Measurements from ENCODE around the gene MED13L. TPM values are rescaled to one million over a fixed set of nuclear protein-coding genes. Genes with fewer than 3 reads are reported as not detected.

The MED13L gene
- total and polyA plus RNA-seq, 2 of the 8 experiments (the other 6 are each of a cell fraction or from before 2014, with no cell fraction given) = 15.9 to 51.7 TPM

DNA sequence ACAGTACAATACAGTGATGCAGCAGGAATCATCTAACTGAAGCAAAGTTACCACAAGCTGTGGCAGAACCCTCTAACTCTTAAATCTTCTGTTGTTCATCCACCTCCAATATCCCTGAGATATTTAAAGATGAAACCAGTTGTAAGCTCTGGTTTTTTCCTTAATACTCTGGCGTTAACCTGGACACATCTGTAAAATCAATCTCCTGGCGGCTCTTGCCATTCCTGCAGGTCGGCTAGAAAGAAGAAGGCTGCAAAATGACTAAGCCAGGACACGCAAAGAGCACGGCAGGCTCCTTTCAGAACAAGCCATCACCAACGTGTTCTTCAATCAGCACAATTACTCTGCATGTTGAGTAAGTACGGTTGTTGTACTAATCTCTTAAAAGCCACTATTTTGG is 309.3 kb downstream of the MED13L start (continued):
- TF ChIP-seq, protein P1, sequence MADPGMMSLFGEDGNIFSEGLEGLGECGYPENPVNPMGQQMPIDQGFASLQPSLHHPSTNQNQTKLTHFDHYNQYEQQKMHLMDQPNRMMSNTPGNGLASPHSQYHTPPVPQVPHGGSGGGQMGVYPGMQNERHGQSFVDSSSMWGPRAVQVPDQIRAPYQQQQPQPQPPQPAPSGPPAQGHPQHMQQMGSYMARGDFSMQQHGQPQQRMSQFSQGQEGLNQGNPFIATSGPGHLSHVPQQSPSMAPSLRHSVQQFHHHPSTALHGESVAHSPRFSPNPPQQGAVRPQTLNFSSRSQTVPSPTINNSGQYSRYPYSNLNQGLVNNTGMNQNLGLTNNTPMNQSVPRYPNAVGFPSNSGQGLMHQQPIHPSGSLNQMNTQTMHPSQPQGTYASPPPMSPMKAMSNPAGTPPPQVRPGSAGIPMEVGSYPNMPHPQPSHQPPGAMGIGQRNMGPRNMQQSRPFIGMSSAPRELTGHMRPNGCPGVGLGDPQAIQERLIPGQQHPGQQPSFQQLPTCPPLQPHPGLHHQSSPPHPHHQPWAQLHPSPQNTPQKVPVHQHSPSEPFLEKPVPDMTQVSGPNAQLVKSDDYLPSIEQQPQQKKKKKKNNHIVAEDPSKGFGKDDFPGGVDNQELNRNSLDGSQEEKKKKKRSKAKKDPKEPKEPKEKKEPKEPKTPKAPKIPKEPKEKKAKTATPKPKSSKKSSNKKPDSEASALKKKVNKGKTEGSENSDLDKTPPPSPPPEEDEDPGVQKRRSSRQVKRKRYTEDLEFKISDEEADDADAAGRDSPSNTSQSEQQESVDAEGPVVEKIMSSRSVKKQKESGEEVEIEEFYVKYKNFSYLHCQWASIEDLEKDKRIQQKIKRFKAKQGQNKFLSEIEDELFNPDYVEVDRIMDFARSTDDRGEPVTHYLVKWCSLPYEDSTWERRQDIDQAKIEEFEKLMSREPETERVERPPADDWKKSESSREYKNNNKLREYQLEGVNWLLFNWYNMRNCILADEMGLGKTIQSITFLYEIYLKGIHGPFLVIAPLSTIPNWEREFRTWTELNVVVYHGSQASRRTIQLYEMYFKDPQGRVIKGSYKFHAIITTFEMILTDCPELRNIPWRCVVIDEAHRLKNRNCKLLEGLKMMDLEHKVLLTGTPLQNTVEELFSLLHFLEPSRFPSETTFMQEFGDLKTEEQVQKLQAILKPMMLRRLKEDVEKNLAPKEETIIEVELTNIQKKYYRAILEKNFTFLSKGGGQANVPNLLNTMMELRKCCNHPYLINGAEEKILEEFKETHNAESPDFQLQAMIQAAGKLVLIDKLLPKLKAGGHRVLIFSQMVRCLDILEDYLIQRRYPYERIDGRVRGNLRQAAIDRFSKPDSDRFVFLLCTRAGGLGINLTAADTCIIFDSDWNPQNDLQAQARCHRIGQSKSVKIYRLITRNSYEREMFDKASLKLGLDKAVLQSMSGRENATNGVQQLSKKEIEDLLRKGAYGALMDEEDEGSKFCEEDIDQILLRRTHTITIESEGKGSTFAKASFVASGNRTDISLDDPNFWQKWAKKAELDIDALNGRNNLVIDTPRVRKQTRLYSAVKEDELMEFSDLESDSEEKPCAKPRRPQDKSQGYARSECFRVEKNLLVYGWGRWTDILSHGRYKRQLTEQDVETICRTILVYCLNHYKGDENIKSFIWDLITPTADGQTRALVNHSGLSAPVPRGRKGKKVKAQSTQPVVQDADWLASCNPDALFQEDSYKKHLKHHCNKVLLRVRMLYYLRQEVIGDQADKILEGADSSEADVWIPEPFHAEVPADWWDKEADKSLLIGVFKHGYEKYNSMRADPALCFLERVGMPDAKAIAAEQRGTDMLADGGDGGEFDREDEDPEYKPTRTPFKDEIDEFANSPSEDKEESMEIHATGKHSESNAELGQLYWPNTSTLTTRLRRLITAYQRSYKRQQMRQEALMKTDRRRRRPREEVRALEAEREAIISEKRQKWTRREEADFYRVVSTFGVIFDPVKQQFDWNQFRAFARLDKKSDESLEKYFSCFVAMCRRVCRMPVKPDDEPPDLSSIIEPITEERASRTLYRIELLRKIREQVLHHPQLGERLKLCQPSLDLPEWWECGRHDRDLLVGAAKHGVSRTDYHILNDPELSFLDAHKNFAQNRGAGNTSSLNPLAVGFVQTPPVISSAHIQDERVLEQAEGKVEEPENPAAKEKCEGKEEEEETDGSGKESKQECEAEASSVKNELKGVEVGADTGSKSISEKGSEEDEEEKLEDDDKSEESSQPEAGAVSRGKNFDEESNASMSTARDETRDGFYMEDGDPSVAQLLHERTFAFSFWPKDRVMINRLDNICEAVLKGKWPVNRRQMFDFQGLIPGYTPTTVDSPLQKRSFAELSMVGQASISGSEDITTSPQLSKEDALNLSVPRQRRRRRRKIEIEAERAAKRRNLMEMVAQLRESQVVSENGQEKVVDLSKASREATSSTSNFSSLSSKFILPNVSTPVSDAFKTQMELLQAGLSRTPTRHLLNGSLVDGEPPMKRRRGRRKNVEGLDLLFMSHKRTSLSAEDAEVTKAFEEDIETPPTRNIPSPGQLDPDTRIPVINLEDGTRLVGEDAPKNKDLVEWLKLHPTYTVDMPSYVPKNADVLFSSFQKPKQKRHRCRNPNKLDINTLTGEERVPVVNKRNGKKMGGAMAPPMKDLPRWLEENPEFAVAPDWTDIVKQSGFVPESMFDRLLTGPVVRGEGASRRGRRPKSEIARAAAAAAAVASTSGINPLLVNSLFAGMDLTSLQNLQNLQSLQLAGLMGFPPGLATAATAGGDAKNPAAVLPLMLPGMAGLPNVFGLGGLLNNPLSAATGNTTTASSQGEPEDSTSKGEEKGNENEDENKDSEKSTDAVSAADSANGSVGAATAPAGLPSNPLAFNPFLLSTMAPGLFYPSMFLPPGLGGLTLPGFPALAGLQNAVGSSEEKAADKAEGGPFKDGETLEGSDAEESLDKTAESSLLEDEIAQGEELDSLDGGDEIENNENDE (IDR thresholded peaks at IDR 0.05; ENCODE audit: insufficient replicate concordance, low read length) = no peak
- TF ChIP-seq SIRT6 (IDR thresholded peaks at IDR 0.05; ENCODE audit: low read length) (no peak), ASH2L (IDR thresholded peaks at IDR 0.05; ENCODE audit: low read length) (no peak), CREB1 (IDR thresholded peaks at IDR 0.05) (no peak), BACH1 (IDR thresholded peaks at IDR 0.05; ENCODE audit: low read length) (no peak), RFX5 (IDR thresholded peaks at IDR 0.05; ENCODE audit: borderline replicate concordance, low read depth, low read length) (no peak), SP1 (IDR thresholded peaks at IDR 0.05; ENCODE audit: low read depth, low read length) (no peak), EGR1 (IDR thresholded peaks at IDR 0.05; ENCODE audit: borderline replicate concordance, low read depth, low read length) (no peak), RBBP5 (IDR thresholded peaks at IDR 0.05; ENCODE audit: borderline replicate concordance, low read depth, low read length) (no peak)
- TF ChIP-seq, protein P2, sequence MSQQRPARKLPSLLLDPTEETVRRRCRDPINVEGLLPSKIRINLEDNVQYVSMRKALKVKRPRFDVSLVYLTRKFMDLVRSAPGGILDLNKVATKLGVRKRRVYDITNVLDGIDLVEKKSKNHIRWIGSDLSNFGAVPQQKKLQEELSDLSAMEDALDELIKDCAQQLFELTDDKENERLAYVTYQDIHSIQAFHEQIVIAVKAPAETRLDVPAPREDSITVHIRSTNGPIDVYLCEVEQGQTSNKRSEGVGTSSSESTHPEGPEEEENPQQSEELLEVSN (IDR thresholded peaks at IDR 0.05) = no peak
